ENCODE results near the gene PARD6A.

PARD6A gene

GRCh38 chr16:67660564-67661028 lies at the start of gene PARD6A:
Gene PARD6A (plus strand): TSS chr16:67660960. CDS start chr16:67661039, 79 bp downstream.
- in situ Hi-C loops (cut with MboI; ENCODE audit: low sequenced_read_pairs): loop anchor here (10.0 kb wide), 1 partner anchor 274 kb away; the partner anchor contains the start of genes CTRL and PSMB10

GRCh38 chr16:67613808-67614207 lies 47.0 kb upstream of the PARD6A start:
- in situ Hi-C loops (cut with MboI; ENCODE audit: low sequenced_read_pairs): no loop called here

GRCh38 chr16:67628216-67628615 lies 32.5 kb upstream of the PARD6A start:
- in situ Hi-C loops (cut with MboI; ENCODE audit: low sequenced_read_pairs): no loop called here

- in situ Hi-C loops (cut with MboI; ENCODE audit: low sequenced_read_pairs): no loop called here
Observed at GRCh38 chr16:67632415-67633172, 28.2 kb upstream of the PARD6A start.

GRCh38 chr16:67636713-67637112 lies 24.0 kb upstream of the PARD6A start:
- in situ Hi-C loops (cut with MboI; ENCODE audit: low sequenced_read_pairs): no loop called here

- in situ Hi-C loops (cut with MboI; ENCODE audit: low sequenced_read_pairs): no loop called here
Observed at GRCh38 chr16:67637625-67638024, 23.1 kb upstream of the PARD6A start.

- in situ Hi-C loops (cut with MboI; ENCODE audit: low sequenced_read_pairs): loop anchor here (5.0 kb wide), 1 partner anchor 95 kb away; no protein-coding TSS in a partner anchor
Observed at GRCh38 chr16:67641779-67642708, 18.7 kb upstream of the PARD6A start.

- in situ Hi-C loops (cut with MboI; ENCODE audit: low sequenced_read_pairs): loop anchor here (5.0 kb wide), 1 partner anchor 97 kb away; no protein-coding TSS in a partner anchor
Observed at GRCh38 chr16:67644038-67644437, 16.7 kb upstream of the PARD6A start.

GRCh38 chr16:67645397-67646121 lies 15.2 kb upstream of the PARD6A start:
- in situ Hi-C loops (cut with MboI; ENCODE audit: low sequenced_read_pairs): no loop called here

GRCh38 chr16:67647111-67647651 lies 13.6 kb upstream of the PARD6A start:
- in situ Hi-C loops (cut with MboI; ENCODE audit: low sequenced_read_pairs): no loop called here

GRCh38 chr16:67647681-67648080 lies 13.1 kb upstream of the PARD6A start:
- in situ Hi-C loops (cut with MboI; ENCODE audit: low sequenced_read_pairs): no loop called here

- in situ Hi-C loops (cut with MboI; ENCODE audit: low sequenced_read_pairs): no loop called here
Observed at GRCh38 chr16:67648088-67648763, 12.5 kb upstream of the PARD6A start.

GRCh38 chr16:67648764-67649407 lies 11.9 kb upstream of the PARD6A start:
- in situ Hi-C loops (cut with MboI; ENCODE audit: low sequenced_read_pairs): no loop called here

- in situ Hi-C loops (cut with MboI; ENCODE audit: low sequenced_read_pairs): no loop called here
Observed at GRCh38 chr16:67649494-67649931, 11.2 kb upstream of the PARD6A start.

GRCh38 chr16:67650023-67650422 lies 10.7 kb upstream of the PARD6A start:
- in situ Hi-C loops (cut with MboI; ENCODE audit: low sequenced_read_pairs): no loop called here

GRCh38 chr16:67651039-67651438 lies 9.7 kb upstream of the PARD6A start:
- in situ Hi-C loops (cut with MboI; ENCODE audit: low sequenced_read_pairs): no loop called here

GRCh38 chr16:67651847-67652246 lies 8.9 kb upstream of the PARD6A start:
- in situ Hi-C loops (cut with MboI; ENCODE audit: low sequenced_read_pairs): no loop called here

- in situ Hi-C loops (cut with MboI; ENCODE audit: low sequenced_read_pairs): no loop called here
Observed at GRCh38 chr16:67652578-67653127, 8.1 kb upstream of the PARD6A start.

- in situ Hi-C loops (cut with MboI; ENCODE audit: low sequenced_read_pairs): no loop called here
Observed at GRCh38 chr16:67653128-67653788, 7.5 kb upstream of the PARD6A start.
